HG03469 (cell line): Measurements from ENCODE around the gene TSPAN18.

Experiments used
- ATAC-seq: cut with Tn5 transposase; IDR thresholded peaks from one replicate; pipeline ENCODE4 v1.9.1; 2021; ENCODE audit warnings: mild to moderate bottlenecking, moderate library complexity, moderate number of reproducible peaks; ENCODE audit not compliant: unreplicated experiment

The TSPAN18 gene

GRCh38 chr11:44726283-44727113 lies at the start of gene TSPAN18:
TSS of gene TSPAN18 (plus strand) at chr11:44726962. CDS start at chr11:44906417, 179,455 bp downstream.
- ATAC-seq = peak; percentile 81

- no peak for ATAC-seq
Observed at GRCh38 chr11:44680982-44681597, 45.7 kb upstream of the TSPAN18 start.

GRCh38 chr11:44681698-44682097 lies 45.1 kb upstream of the TSPAN18 start:
- ATAC-seq = no peak

GRCh38 chr11:44684859-44685281 lies 41.9 kb upstream of the TSPAN18 start:
- no peak for ATAC-seq

- no peak for ATAC-seq
Observed at GRCh38 chr11:44687388-44687787, 39.4 kb upstream of the TSPAN18 start.

GRCh38 chr11:44689265-44689664 lies 37.5 kb upstream of the TSPAN18 start:
- no peak for ATAC-seq

GRCh38 chr11:44690651-44691050 lies 36.1 kb upstream of the TSPAN18 start:
- no peak for ATAC-seq

GRCh38 chr11:44692460-44692859 lies 34.3 kb upstream of the TSPAN18 start:
- ATAC-seq = no peak

GRCh38 chr11:44693654-44694119 lies 33.1 kb upstream of the TSPAN18 start:
- ATAC-seq = no peak

- no peak for ATAC-seq
Observed at GRCh38 chr11:44694443-44694842, 32.3 kb upstream of the TSPAN18 start.

- ATAC-seq = no peak
Observed at GRCh38 chr11:44695169-44695833, 31.5 kb upstream of the TSPAN18 start.

GRCh38 chr11:44698252-44698912 lies 28.4 kb upstream of the TSPAN18 start:
- ATAC-seq = no peak

GRCh38 chr11:44699497-44700408 lies 27.0 kb upstream of the TSPAN18 start:
- no peak for ATAC-seq

- ATAC-seq = no peak
Observed at GRCh38 chr11:44701276-44701675, 25.5 kb upstream of the TSPAN18 start.

- no peak for ATAC-seq
Observed at GRCh38 chr11:44702889-44703288, 23.9 kb upstream of the TSPAN18 start.

GRCh38 chr11:44707094-44707493 lies 19.7 kb upstream of the TSPAN18 start:
- ATAC-seq = no peak

- ATAC-seq = no peak
Observed at GRCh38 chr11:44708009-44708408, 18.8 kb upstream of the TSPAN18 start.

- no peak for ATAC-seq
Observed at GRCh38 chr11:44708523-44709280, 18.1 kb upstream of the TSPAN18 start.

GRCh38 chr11:44709281-44709562 lies 17.5 kb upstream of the TSPAN18 start:
- ATAC-seq = no peak

GRCh38 chr11:44709966-44710365 lies 16.8 kb upstream of the TSPAN18 start:
- ATAC-seq = no peak
